ENCODE measurements around the gene DPEP3.

- no peak for TF ChIP-seq RAD21 (conservative IDR thresholded peaks at IDR 0.05)
- no peak for TF ChIP-seq POLR2AphosphoS5 (IDR thresholded peaks at IDR 0.05)
- TF ChIP-seq CTCF (IDR thresholded peaks at IDR 0.05; ENCODE audit: poor library complexity, severe bottlenecking): no peak
- TF ChIP-seq MXI1 (conservative IDR thresholded peaks at IDR 0.05; ENCODE audit: poor library complexity, severe bottlenecking): no peak
- no peak for TF ChIP-seq EP300 (conservative IDR thresholded peaks at IDR 0.05; ENCODE audit: poor library complexity, severe bottlenecking)
- TF ChIP-seq REST (IDR thresholded peaks at IDR 0.05; ENCODE audit: borderline replicate concordance): no peak
- no peak for TF ChIP-seq EZH2 (IDR thresholded peaks at IDR 0.05; ENCODE audit: borderline replicate concordance, insufficient read depth, low read length, poor library complexity, severe bottlenecking)
These were observed 28.8 kb downstream of the DPEP3 start for GRCh38 chr16:67951485-67951884.

Measured in neural cell (in vitro differentiated cells).